ENCODE measurements around the gene GPHN.
"Not testable (repeated sequence)": the region's sequence is repeated elsewhere in the genome, so short reads cannot be mapped to it uniquely, and the experiment has no call there.

Gene GPHN

GRCh38 chr14:66502836-66503235 lies 5.1 kb upstream of the GPHN start:
- DNase-seq = not testable (repeated sequence)

GRCh38 chr14:66503532-66503931 lies 4.4 kb upstream of the GPHN start:
- DNase-seq = no peak

- no peak for DNase-seq
Measured at GRCh38 chr14:66507181-66507721, 696 bp upstream of the GPHN start.

GRCh38 chr14:66508547-66508845 lies 549 bp downstream of the GPHN start:
- DNase-seq = no peak

- peak; percentile 19 for DNase-seq
Measured at GRCh38 chr14:66508846-66509621, 1.1 kb downstream of the GPHN start.

- DNase-seq = no peak
Measured at GRCh38 chr14:66509874-66510273, 1.9 kb downstream of the GPHN start.

GRCh38 chr14:66511849-66512248 lies 3.9 kb downstream of the GPHN start:
- no peak for DNase-seq

GRCh38 chr14:66514213-66514612 lies 6.3 kb downstream of the GPHN start:
- DNase-seq = no peak

- DNase-seq = no peak
Measured at GRCh38 chr14:66530526-66530925, 22.6 kb downstream of the GPHN start.

- no peak for DNase-seq
Measured at GRCh38 chr14:66539034-66539433, 31.1 kb downstream of the GPHN start.

- DNase-seq = no peak
Measured at GRCh38 chr14:66540038-66540437, 32.1 kb downstream of the GPHN start.

- no peak for DNase-seq
Measured at GRCh38 chr14:66541627-66542026, 33.7 kb downstream of the GPHN start.

GRCh38 chr14:66543996-66544395 lies 36.0 kb downstream of the GPHN start:
- DNase-seq = no peak

GRCh38 chr14:66545191-66545590 lies 37.2 kb downstream of the GPHN start:
- DNase-seq = not testable (repeated sequence)

GRCh38 chr14:66545751-66546150 lies 37.8 kb downstream of the GPHN start:
- DNase-seq = not testable (repeated sequence)

GRCh38 chr14:66563731-66564130 lies 55.8 kb downstream of the GPHN start:
- DNase-seq = no peak

- DNase-seq = no peak
Measured at GRCh38 chr14:66568220-66568619, 60.3 kb downstream of the GPHN start.

GRCh38 chr14:66572826-66573225 lies 64.9 kb downstream of the GPHN start:
- no peak for DNase-seq

GRCh38 chr14:66575014-66575413 lies 67.1 kb downstream of the GPHN start:
- DNase-seq = no peak

- no peak for DNase-seq
Measured at GRCh38 chr14:66575939-66576338, 68.0 kb downstream of the GPHN start.

- DNase-seq = not testable (repeated sequence)
Measured at GRCh38 chr14:66587753-66588152, 79.8 kb downstream of the GPHN start.

GRCh38 chr14:66595394-66595793 lies 87.4 kb downstream of the GPHN start:
- no peak for DNase-seq

GRCh38 chr14:66596241-66596985 lies 88.5 kb downstream of the GPHN start:
- no peak for DNase-seq

GRCh38 chr14:66600416-66600815 lies 92.5 kb downstream of the GPHN start:
- DNase-seq = no peak

All from activated gamma-delta T cell treated with Interleukin-2 at 50 U/mL for 16 hours (primary cell).